ENCODE data around the gene OR1K1. TPM values are rescaled to one million over a fixed set of nuclear protein-coding genes. Genes with fewer than 3 reads are reported as not detected.
"Not testable (repeated sequence)": the region's sequence is repeated elsewhere in the genome, so short reads cannot be mapped to it uniquely, and the experiment has no call there.

OR1K1 gene
- total RNA-seq, 1 donor from 2014 or later = not detected

- TF ChIP-seq POLR2A (IDR thresholded peaks at IDR 0.05) (no peak), CTCF (IDR thresholded peaks at IDR 0.05) (no peak), POLR2AphosphoS5 (IDR thresholded peaks at IDR 0.05; ENCODE audit: insufficient read depth in 1 of 2, low read depth in 1 of 2) (no peak)
- no peaks in the 10 kb centered on the region for H3K36me3 ChIP-seq
- H3K27ac ChIP-seq = no peak overlapping the region
- H3K9me3 ChIP-seq = no peaks in the 10 kb centered on the region
- H3K4me3 ChIP-seq = no peak overlapping the region
- H3K27me3 ChIP-seq = no peaks in the 10 kb centered on the region
- intact Hi-C loops (cut with DNase I) = no loop called here
- no peaks in the 10 kb centered on the region for H3K4me1 ChIP-seq
- DNase-seq (ENCODE audit: extremely low spot score in 2 of 2) = no peak
These were observed 2.4 kb upstream of the OR1K1 start for GRCh38 chr9:122797316-122798063.

DNA sequence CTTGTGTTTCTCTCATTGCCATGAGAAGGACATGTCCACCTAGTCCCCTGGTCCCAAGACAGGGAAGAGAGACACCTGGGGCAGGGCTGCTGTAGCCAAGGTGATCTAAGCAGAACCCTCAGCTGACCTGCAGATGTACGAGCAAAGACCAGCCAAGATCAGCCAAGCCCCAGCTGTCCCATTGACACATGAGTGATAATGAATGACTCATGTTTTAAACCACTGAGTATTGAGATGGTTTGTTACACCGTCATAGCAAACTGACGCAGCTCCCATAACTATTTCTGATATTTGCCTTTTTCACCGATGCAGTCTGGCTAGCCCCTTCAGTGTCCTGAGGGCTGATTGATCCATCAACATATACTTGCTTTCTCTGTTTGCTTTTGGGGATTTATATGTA lies 6.7 kb downstream of the OR1K1 start:
- H3K9me3 ChIP-seq = no peaks in the 10 kb centered on the region

DNA sequence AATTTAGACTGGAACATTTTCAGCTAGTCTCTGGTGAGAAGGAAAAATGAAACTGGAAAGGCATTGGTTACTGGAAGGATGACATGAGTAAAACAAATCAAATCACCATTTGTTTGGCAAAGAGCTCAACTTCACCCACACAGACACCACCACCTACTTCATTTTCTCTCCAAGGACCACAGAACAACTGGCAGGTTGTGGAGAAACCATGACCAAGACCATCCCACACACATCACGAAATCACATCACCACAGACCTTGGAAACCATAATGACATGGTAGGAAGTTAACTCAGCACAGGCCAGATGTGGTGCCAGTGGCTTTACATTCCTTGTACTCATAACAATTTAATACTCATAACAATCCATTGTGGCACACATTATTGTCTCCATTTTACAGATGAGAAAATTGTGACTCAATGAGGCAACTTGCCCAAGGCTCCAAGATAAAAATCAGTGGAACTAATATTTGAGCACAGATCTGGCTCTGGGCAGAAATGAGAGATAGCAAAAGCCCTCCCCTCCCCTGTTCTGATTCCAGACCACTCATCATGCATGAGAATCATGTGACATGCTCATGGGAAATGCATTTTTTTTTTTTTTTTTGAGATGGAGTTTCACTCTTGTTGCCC lies 7.5 kb downstream of the OR1K1 start:
- no peak overlapping the region for H3K4me3 ChIP-seq
- DNase-seq (ENCODE audit: extremely low spot score in 2 of 2) = no peak
- no peaks in the 10 kb centered on the region for H3K36me3 ChIP-seq
- no peaks in the 10 kb centered on the region for H3K27me3 ChIP-seq
- H3K9me3 ChIP-seq = no peaks in the 10 kb centered on the region
- TF ChIP-seq POLR2A (IDR thresholded peaks at IDR 0.05) (no peak), POLR2AphosphoS5 (IDR thresholded peaks at IDR 0.05; ENCODE audit: insufficient read depth in 1 of 2, low read depth in 1 of 2) (no peak), CTCF (IDR thresholded peaks at IDR 0.05) (no peak)
- intact Hi-C loops (cut with DNase I) = loop anchor here (10.0 kb wide), 1 partner anchor 343 kb away; no protein-coding TSS in a partner anchor
- no peaks in the 10 kb centered on the region for H3K4me1 ChIP-seq
- no peak overlapping the region for H3K27ac ChIP-seq

More for the DNA sequence above, 6.7 kb downstream of the OR1K1 start:
- no peaks in the 10 kb centered on the region for H3K27me3 ChIP-seq
- DNase-seq (ENCODE audit: extremely low spot score in 2 of 2) = no peak
- H3K4me1 ChIP-seq = no peaks in the 10 kb centered on the region
- no peak for TF ChIP-seq POLR2AphosphoS5 (IDR thresholded peaks at IDR 0.05; ENCODE audit: insufficient read depth in 1 of 2, low read depth in 1 of 2)
- TF ChIP-seq POLR2A (IDR thresholded peaks at IDR 0.05) = no peak
- no peak for TF ChIP-seq CTCF (IDR thresholded peaks at IDR 0.05)
- no peaks in the 10 kb centered on the region for H3K36me3 ChIP-seq
- no peak overlapping the region for H3K27ac ChIP-seq
- H3K4me3 ChIP-seq = no peak overlapping the region
- intact Hi-C loops (cut with DNase I) = loop anchor here (10.0 kb wide), 1 partner anchor 342 kb away; no protein-coding TSS in a partner anchor

DNA sequence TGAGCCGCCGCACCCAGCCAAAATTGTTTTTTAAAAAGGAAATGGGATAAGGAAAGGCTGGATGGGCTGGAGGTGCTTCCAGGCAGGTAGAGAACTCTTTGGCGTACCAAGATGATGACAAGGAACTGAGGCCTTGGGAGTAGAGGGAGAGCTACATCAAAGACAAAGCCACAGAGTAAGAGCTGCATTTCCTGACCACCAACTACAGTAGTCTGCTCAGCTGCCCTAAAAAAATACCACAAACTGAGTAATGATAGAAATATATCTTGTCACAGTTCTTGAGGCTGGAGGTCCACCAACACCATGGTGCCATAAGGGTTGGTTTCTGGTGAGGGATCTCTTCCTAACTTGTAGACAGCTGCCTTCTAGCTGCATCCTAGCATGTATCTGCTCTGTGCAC lies 8.2 kb downstream of the OR1K1 start:
- Histone ChIP-seq H3K4me1 (no peaks in the 10 kb centered on the region), H3K4me3 (no peak overlapping the region), H3K27ac (no peak overlapping the region), H3K36me3 (no peaks in the 10 kb centered on the region), H3K27me3 (no peaks in the 10 kb centered on the region), H3K9me3 (no peaks in the 10 kb centered on the region)
- no peak for TF ChIP-seq POLR2A (IDR thresholded peaks at IDR 0.05)
- TF ChIP-seq CTCF (IDR thresholded peaks at IDR 0.05) = no peak
- TF ChIP-seq POLR2AphosphoS5 (IDR thresholded peaks at IDR 0.05; ENCODE audit: insufficient read depth in 1 of 2, low read depth in 1 of 2) = no peak
- intact Hi-C loops (cut with DNase I) = loop anchor here (10.0 kb wide), 1 partner anchor 343 kb away; no protein-coding TSS in a partner anchor
- DNase-seq (ENCODE audit: extremely low spot score in 2 of 2) = no peak

DNA sequence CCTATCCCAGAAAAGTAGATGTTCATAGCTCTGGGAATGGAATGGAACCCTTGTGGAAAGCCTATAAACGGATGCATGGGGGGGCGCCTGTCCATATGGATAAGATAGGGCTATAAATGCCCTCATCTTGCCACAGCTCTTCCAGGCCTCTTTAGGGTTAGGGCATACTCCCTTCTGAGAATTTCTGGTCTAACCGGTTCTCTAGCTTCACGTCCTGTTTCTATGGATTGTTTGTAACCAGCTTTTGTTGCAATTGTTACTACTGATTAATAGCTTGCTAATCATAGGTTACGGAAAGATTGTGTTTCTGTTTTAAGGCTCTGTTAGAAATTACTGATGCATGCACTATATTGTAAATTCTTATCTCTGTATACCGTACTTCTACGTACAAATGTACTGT lies 9.3 kb downstream of the OR1K1 start:
- TF ChIP-seq POLR2AphosphoS5 (IDR thresholded peaks at IDR 0.05; ENCODE audit: insufficient read depth in 1 of 2, low read depth in 1 of 2) = peak in 1 of 2 donors; percentile 21
- H3K27me3 ChIP-seq; H3K4me1 ChIP-seq; DNase-seq (ENCODE audit: extremely low spot score in 2 of 2); H3K36me3 ChIP-seq; H3K27ac ChIP-seq; H3K9me3 ChIP-seq; H3K4me3 ChIP-seq: not testable (repeated sequence)
- intact Hi-C loops (cut with DNase I) = loop anchor here (10.0 kb wide), 1 partner anchor 344 kb away; no protein-coding TSS in a partner anchor

Measured in vagina (tissue), 2 donors.